ENCODE data around the gene SEMA6B.
"Not testable (repeated sequence)": the region's sequence is repeated elsewhere in the genome, so short reads cannot be mapped to it uniquely, and the experiment has no call there.

Gene SEMA6B

GRCh38 chr19:4528843-4529242 is 30.6 kb downstream of the SEMA6B start:
- in situ Hi-C loops (cut with MboI; ENCODE audit: low sequenced_read_pairs): no loop called here

DNA sequence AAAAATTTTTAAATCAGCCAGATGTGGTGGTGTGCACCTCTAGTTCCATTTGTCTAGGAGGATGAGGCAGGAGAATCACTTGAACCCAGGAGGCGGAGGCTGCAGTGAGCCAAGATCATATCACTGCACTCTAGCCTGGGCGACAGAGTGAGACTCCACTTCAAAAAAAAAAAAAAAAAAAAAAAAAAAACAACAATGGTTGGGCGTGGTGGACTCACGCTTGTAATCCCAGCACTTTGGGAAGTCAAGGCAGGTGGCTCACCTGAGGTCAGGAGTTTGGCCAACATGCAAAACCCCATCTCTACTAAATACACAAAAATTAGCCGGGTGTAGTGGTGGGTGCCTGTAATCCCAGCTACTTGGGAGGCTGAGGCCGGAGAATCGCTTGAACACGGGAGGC is 32.1 kb downstream of the SEMA6B start:
- in situ Hi-C loops (cut with MboI; ENCODE audit: low sequenced_read_pairs): not testable (repeated sequence)

DNA sequence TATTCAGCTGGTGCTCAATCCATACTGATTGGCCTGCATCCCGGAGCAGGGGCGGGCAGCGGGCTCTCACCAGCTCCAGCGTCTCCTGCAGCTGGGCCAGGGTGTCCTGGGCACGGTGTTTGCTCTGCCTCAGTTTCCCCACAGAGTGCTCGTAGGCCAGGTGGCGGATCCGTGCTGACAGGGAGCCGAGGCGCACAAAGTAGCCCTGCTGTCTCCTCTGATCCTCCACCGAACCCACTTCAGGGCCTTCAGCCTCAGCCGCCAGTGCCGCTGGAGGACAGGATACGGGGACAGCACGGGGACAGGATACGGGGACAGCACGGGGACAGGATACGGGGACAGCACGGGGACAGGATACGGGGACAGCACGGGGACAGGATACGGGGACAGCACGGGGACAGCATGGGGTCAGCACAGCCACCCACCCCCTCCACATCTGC is 33.9 kb downstream of the SEMA6B start:
- in situ Hi-C loops (cut with MboI; ENCODE audit: low sequenced_read_pairs): no loop called here

DNA sequence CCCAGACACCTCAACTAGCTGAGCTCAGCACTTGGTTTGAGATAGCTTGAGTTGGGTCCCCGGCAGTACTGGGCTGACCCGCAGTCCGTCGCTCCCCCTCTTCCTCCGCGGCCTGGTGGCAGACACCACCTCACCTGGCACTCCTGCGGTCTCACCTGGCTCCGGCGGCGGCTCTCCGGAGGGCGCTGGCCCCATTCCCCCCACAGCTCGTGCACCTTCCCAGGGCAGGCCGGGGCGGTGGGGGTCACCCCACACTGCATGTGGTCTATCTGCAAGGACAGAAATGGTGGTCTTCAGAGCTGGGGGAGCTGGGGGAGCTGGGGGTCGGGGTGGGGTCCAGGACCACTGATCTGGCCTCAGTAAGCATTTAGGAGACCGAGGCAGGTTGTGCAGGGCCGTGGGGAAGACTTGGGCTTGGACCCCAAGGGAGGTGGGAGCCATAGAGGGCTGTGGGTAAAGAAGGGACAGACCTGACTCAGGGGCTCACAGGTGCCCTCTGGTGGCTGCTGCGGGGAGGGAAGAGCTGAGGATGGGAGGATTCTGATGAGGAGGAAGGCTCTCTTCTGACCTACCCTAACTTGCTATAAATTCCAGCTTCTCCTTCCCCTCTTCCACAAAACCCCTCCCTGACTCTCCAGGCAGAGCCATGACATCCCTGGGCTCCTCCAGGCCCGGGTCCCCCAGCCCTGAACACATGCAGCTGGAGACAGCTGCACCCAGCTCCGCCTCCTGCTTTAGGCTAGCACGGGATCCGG is 34.5 kb downstream of the SEMA6B start:
- in situ Hi-C loops (cut with MboI; ENCODE audit: low sequenced_read_pairs): no loop called here

GRCh38 chr19:4523306-4524110 is 36.0 kb downstream of the SEMA6B start:
- in situ Hi-C loops (cut with MboI; ENCODE audit: low sequenced_read_pairs): no loop called here

GRCh38 chr19:4522291-4523002 is 37.0 kb downstream of the SEMA6B start:
- in situ Hi-C loops (cut with MboI; ENCODE audit: low sequenced_read_pairs): no loop called here

- in situ Hi-C loops (cut with MboI; ENCODE audit: low sequenced_read_pairs): no loop called here
Observed at GRCh38 chr19:4521888-4522242, 37.6 kb downstream of the SEMA6B start.

DNA sequence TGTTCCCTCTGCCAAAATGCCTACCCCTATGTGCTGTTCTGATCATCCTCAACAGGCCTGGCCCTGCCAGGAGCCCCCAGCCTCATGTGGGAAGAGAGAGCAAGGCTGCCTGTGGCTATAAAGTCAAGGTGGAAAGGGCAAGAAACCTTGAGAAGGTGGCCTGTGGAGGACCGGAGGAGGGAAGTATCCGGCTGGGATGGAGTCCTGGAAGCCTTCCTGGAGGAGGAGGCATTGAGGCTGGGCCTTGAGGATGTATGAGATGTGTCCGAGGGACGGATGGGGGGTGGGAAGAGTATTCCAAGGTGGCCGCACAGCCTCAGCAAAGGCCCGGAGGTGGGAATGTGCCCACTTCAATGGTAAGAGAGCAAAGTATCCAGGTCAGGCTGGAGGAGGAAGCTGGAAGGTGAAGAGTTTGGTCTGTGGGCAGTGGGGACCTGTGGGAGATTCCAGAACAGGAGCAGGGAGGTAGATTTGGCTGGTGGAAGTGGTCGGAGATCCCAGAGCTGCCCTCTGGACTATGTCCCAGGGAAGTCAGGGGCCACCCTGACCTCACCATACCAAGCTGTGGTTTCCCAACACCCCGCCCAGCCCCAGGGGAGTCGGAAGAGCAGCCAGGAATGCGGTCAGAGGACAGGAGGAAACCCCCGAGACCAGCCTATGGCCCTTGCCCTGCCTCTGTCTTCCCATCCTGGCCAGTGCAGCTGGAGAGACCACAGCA is 38.2 kb downstream of the SEMA6B start:
- in situ Hi-C loops (cut with MboI; ENCODE audit: low sequenced_read_pairs): no loop called here

- in situ Hi-C loops (cut with MboI; ENCODE audit: low sequenced_read_pairs): no loop called here
Observed at GRCh38 chr19:4519521-4520277, 39.8 kb downstream of the SEMA6B start.

DNA sequence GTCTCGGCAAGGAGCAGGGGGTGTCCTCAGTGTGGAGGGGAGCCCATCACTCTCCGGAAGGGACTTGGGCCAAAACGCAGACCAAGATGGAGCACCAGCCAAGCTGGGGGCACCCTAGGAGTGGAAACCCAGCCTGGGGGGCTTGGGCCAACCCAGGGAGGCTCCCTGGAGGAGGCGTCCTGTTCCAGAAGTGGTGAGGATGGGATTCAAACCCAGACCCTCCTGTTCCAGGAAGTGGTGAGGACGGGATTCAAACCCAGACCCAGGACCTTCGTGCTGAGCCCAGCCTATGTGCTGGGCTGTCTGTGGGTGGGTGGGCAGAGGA is 40.4 kb downstream of the SEMA6B start:
- in situ Hi-C loops (cut with MboI; ENCODE audit: low sequenced_read_pairs): no loop called here

DNA sequence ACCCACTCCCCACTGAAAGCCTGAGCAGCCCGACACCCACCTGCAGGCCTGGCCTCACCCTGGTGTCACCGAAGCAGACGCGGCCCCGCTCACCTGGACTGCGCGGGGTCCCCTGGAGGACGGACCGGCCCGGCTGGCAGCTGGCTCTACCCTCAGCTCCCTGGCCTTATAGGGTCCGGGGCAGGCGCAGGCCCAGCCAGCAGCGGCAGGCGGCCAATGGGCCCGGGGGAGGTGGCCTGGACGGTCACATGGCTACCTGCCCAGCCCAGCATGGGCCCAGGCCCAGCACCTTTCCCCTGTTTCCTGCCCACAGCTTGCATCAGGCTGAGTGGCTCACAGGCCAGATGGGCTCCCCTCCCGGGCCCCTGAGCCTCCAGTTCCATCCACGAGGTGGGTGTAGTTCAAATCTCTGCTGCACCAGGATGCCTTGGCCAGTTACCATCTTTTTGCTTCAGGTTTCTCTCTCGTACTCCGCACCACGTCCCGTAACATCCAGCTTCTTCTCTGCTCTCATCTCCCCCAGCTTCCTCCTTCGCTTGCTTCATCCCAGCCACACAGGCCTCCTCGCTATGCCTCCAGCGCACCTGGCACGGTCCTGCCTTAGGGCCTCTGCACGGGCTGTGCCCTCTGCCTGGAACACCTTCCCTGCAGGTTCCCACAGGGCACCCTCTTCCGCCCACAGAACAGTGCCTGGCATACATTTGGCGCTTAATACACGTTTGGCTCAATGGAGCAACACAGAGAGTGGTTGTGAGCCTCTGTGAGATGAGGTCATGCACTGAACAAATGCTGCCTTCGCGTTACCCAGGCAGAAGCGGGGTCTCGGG is 40.9 kb downstream of the SEMA6B start, which contains the start of gene PLIN4:
Gene PLIN4 (minus strand): TSS at position 142 of the 827 bp plus-strand sequence. CDS start 214 bp downstream, outside the sequence.
- in situ Hi-C loops (cut with MboI; ENCODE audit: low sequenced_read_pairs): no loop called here

DNA sequence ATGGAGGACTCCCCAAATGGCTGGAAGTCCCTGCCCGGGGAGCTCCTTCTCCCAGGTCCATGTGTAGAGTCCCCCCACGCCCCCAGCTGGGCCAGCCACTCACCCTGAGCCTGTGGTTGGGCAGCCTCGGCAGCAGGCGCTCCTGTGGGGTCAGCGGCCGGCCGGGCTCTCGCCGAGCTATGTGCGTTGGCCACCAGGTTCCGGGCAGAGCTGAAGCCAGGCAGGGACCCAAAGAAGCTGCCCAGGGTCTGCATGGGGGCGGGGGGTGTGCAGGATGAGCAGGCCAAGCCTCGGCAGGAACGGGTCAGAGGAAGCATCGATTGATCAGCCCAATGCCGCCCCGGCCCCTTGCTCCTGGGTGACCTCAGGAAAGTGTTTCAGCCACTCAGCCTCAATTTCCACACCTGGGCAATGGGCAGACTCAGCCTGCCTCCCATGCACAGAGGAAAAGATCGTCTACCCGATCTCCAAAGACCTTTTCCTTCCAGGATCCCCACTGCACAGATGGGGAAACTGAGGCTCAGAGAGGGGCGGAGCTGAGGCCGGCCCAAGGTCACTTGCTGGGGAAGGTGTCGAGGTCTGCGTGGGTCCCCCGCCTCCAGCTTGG is 41.9 kb downstream of the SEMA6B start:
- in situ Hi-C loops (cut with MboI; ENCODE audit: low sequenced_read_pairs): no loop called here

DNA sequence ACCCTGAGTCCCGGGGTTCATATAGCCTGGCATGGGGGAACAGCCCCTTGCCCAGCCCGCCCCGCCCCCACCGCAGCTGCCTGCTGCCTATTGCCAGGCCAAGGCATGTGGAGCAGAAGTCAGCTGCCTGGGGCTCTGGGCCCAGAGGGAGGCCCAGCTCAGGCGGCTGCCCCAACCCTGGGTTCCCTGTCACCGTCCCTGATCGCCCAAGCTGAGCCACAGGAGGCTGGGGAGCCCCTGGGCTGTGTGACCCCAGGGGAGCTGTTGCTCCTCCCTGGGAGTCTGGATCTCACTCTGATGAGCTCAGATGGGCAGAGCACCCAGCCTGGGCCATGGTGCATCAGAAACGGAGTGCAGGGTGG is 42.6 kb downstream of the SEMA6B start:
- in situ Hi-C loops (cut with MboI; ENCODE audit: low sequenced_read_pairs): no loop called here

- in situ Hi-C loops (cut with MboI; ENCODE audit: low sequenced_read_pairs): no loop called here
Observed at GRCh38 chr19:4516199-4516938, 43.1 kb downstream of the SEMA6B start.

- in situ Hi-C loops (cut with MboI; ENCODE audit: low sequenced_read_pairs): no loop called here
Observed at GRCh38 chr19:4515732-4516131, 43.8 kb downstream of the SEMA6B start.

DNA sequence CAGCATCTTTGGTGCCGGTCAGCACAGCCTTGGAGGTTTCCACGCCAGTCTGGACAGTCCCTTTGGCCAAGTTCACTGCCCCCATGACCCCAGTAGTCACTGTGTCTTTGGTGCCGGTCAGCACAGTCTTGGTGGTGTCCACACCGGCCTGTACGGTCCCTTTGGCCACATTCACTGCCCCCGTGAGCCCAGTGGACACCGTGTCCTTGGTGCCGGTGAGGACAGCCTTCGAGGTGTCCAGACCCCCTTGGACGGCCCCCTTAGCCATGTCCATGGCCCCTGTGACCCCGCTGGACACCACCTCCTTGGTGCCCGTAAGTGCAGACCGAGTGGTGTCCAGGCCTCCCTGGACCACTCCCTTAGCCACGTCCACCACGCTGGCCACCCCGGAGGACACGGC is 46.2 kb downstream of the SEMA6B start:
- in situ Hi-C loops (cut with MboI; ENCODE audit: low sequenced_read_pairs): no loop called here

DNA sequence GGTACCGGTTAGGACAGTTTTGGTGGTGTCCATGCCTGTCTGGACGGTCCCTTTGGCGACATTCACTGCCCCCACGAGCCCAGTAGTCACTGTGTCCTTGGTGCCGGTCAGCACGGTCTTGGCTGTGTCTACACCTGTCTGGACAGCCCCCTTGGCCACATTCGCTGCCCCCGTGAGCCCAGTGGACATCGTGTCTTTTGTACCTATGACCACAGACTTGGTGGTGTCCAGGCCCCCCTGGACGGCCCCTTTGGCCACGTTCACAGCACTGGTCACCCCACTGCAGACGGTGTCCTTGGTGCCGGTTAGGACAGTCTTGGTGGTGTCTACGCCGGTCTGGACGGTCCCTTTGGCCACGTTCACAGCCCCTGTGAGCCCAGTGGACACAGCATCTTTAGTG is 47.4 kb downstream of the SEMA6B start:
- in situ Hi-C loops (cut with MboI; ENCODE audit: low sequenced_read_pairs): no loop called here

DNA sequence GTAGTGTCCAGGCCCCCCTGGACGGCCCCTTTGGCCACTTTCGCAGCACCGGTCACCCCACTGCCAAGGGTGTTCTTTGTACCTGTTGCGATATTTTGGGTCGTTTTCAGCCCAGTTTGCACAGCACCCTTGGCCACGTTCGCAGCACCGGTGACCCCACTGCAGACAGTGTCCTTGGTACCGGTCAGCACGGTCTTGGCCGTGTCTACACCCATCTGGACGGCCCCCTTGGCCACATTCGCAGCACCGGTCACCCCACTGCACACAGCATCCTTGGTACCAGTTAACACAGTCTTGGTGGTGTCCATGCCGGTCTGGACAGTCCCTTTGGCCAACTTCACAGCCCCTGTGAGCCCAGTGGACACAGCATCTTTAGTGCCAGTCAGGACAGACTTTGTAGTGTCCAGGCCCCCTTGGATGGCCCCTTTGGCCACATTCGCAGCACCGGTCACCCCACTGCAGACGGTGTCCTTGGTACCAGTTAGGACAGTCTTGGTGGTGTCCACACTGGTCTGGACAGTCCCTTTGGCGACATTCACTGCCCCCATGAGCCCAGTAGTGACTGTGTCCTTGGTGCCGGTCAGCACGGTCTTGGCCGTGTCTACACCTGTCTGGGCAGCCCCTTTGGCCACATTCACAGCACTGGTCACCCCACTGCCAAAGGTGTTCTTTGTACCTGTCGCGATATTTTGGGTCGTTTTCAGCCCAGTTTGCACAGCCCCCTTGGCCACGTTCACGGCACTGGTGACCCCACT is 48.0 kb downstream of the SEMA6B start:
- in situ Hi-C loops (cut with MboI; ENCODE audit: low sequenced_read_pairs): no loop called here
